Measurements from ENCODE around the gene PSMC3IP. TPM values are rescaled to one million over a fixed set of nuclear protein-coding genes. Genes with fewer than 3 reads are reported as not detected.
A peak's percentile ranks its signal among the peaks of the same experiment; 100 is the strongest.

The PSMC3IP gene
- total and polyA plus RNA-seq, 2 of the 4 experiments (the other 2 are of a cell fraction) = 5.6 to 9.8 TPM

DNA sequence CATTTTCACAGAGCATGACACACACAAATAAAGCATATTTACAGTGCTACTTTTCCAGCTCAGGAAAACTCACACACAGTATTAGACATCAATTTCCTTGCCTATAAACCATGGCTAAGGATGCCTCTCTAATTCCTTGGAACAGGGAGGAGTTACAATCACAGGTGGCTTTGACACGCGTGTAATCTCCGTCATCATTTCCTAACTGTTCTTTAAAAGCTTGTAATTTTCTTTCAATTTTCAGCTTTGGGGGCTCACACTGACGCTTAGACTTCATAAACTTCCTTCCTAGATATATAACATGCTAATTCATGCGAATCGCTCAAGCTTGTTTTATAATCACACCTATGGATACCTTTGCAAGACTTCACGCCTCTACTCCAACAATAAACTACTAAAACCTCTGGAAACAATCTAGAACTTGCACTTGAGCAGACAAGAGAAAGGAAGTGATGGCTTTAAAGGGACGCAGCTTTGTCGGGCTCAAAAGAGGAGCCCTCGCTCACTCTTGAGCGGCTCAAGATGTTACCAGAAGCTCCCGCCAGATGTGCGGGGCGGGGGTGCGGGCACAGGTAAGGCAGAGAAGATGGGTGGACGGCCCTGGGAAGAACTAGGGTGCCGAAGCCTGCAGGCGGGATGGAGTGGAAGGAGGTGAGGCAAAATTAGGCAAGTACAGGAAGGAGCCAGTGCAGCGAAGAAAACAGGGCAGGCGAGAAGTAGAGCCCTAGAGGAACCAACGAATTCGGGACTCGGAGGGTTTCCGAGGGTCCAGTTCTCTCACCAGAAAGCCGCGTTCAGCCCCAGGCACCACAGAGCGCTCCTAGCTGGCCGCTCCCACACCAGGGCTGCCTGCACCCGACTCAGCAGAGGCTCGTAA, 31.0 kb upstream of the PSMC3IP start:
- peak overlapping the region; percentile 96 for H3K4me2 ChIP-seq (ENCODE audit: low read depth, low read length)
- H2BK15ac ChIP-seq (ENCODE audit: low read depth, low read length) = no peak overlapping the region
- peak overlapping the region; percentile 87 for H3K9ac ChIP-seq (ENCODE audit: low read depth, low read length)
- in situ Hi-C loops (cut with MboI; ENCODE audit: low sequenced_read_pairs) (no loop called here), intact Hi-C loops (cut with micrococcal nuclease) (loop anchor here (2.0 to 5.0 kb wide), 3 partner anchors 32 to 70 kb away; partner anchors contain the start of genes PSMC3IP and TUBG2), dilution Hi-C loops (cut with HindIII; ENCODE audit: low sequenced_read_pairs, unreplicated experiment) (no loop called here)
- peak overlapping the region; percentile 55 for H3K56ac ChIP-seq (ENCODE audit: extremely low read depth, insufficient read depth, low read length)
- POLR2A ChIA-PET (ENCODE audit: unreplicated experiment) = interaction anchor here (1.0 kb wide), 3 partner anchors 10 to 752 kb away, joined by 3 to 4 read pairs (median 3); no protein-coding TSS in a partner anchor
- peaks cover 15 to 64% of the 10 kb centered on the region in 2 experiments for H3K79me1 ChIP-seq (ENCODE audit: low read depth in 1 of 2, low read length in 2 of 2)
- 3% methylated on average over 19 of the region's 30 CpGs; no CpG with 5 or more reads in 1 of the 2 experiments for WGBS, 2 experiments (ENCODE audit: extremely low coverage in 2 of 2, insufficient read length in 1 of 2)
- peaks cover 3% of the 10 kb centered on the region for H3K4me1 ChIP-seq (ENCODE audit: control insufficient read depth, insufficient read depth, low read length)
- TSS peak; percentile 26 for BruUV-seq (replicated peaks)
- CTCF ChIA-PET = interaction anchor here (0.6 to 1.4 kb wide), 3 partner anchors 28 to 71 kb away, joined by 3 to 4 read pairs (median 3); no protein-coding TSS in a partner anchor
- H3K9me3 ChIP-seq (ENCODE audit: control insufficient read depth, insufficient read depth, low read length) = no peaks in the 10 kb centered on the region
- ATAC-seq (ENCODE audit: low read depth) (peak; percentile 54), DNase-seq (no peak)
- H2AK5ac ChIP-seq (ENCODE audit: low read depth, low read length) = peak overlapping the region; percentile 67; the same call in 1 of the 2 replicates
- H2AFZ ChIP-seq (replicated peaks; ENCODE audit: low read length, poor library complexity) = peak overlapping the region; percentile 98
- H2BK5ac ChIP-seq (ENCODE audit: low read depth, low read length, poor library complexity, severe bottlenecking) = peak overlapping the region; percentile 75
- H3K4me3 ChIP-seq (ENCODE audit: insufficient read depth, low read depth, low read length) = peak overlapping the region; percentile 71
- peak overlapping the region in 1 of 2 experiments; percentile 68; a peak in 1 of 4 replicates for H4K8ac ChIP-seq (ENCODE audit: low read depth in 2 of 2, low read length in 2 of 2)
- peaks cover 45% of the 10 kb centered on the region for H4K20me1 ChIP-seq (ENCODE audit: insufficient read depth, low read length)
- peak overlapping the region; percentile 73 for H3K23ac ChIP-seq (ENCODE audit: low read depth, low read length)
- TF ChIP-seq RFX5 (IDR thresholded peaks at IDR 0.05; ENCODE audit: low read depth, low read length) = no peak
- no peak for TF ChIP-seq POLR2A (IDR thresholded peaks at IDR 0.05; ENCODE audit: low read depth, low read length)
- no peak for TF ChIP-seq MXI1 (IDR thresholded peaks at IDR 0.05; ENCODE audit: borderline replicate concordance, low read depth, low read length)
- TF ChIP-seq FOS (IDR thresholded peaks at IDR 0.05; ENCODE audit: low read depth, low read length) = no peak
- TF ChIP-seq, protein P1, sequence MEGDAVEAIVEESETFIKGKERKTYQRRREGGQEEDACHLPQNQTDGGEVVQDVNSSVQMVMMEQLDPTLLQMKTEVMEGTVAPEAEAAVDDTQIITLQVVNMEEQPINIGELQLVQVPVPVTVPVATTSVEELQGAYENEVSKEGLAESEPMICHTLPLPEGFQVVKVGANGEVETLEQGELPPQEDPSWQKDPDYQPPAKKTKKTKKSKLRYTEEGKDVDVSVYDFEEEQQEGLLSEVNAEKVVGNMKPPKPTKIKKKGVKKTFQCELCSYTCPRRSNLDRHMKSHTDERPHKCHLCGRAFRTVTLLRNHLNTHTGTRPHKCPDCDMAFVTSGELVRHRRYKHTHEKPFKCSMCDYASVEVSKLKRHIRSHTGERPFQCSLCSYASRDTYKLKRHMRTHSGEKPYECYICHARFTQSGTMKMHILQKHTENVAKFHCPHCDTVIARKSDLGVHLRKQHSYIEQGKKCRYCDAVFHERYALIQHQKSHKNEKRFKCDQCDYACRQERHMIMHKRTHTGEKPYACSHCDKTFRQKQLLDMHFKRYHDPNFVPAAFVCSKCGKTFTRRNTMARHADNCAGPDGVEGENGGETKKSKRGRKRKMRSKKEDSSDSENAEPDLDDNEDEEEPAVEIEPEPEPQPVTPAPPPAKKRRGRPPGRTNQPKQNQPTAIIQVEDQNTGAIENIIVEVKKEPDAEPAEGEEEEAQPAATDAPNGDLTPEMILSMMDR (conservative IDR thresholded peaks at IDR 0.05; ENCODE audit: low read depth, low read length) = no peak
- no peak for TF ChIP-seq CHD1 (IDR thresholded peaks at IDR 0.05; ENCODE audit: low read depth, low read length)
- no peak for TF ChIP-seq MAZ (IDR thresholded peaks at IDR 0.05; ENCODE audit: borderline replicate concordance, low read depth, low read length)
- no peak for TF ChIP-seq NFE2L2 (IDR thresholded peaks at IDR 0.05; ENCODE audit: low read depth, low read length)
- no peak for TF ChIP-seq RAD21 (IDR thresholded peaks at IDR 0.05; ENCODE audit: low read length)
- no peak for TF ChIP-seq BHLHE40 (IDR thresholded peaks at IDR 0.05; ENCODE audit: low read depth, low read length)
- TF ChIP-seq, protein P2, sequence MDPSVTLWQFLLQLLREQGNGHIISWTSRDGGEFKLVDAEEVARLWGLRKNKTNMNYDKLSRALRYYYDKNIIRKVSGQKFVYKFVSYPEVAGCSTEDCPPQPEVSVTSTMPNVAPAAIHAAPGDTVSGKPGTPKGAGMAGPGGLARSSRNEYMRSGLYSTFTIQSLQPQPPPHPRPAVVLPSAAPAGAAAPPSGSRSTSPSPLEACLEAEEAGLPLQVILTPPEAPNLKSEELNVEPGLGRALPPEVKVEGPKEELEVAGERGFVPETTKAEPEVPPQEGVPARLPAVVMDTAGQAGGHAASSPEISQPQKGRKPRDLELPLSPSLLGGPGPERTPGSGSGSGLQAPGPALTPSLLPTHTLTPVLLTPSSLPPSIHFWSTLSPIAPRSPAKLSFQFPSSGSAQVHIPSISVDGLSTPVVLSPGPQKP (IDR thresholded peaks at IDR 0.05; ENCODE audit: borderline replicate concordance, low read depth, low read length) = no peak
- TF ChIP-seq MAFK (IDR thresholded peaks at IDR 0.05; ENCODE audit: low read depth, low read length) = no peak
- no peak overlapping the region for H2BK20ac ChIP-seq (ENCODE audit: low read depth, low read length)
- peak overlapping the region; percentile 7; the same call in 1 of the 2 replicates for H4K5ac ChIP-seq (ENCODE audit: low read depth, low read length)
- H3K4ac ChIP-seq (ENCODE audit: low read depth, low read length) = peak overlapping the region; percentile 82
- peak overlapping the region; percentile 96 for H3K14ac ChIP-seq (replicated peaks; ENCODE audit: low read depth, low read length)
- H3K36me3 ChIP-seq (ENCODE audit: control insufficient read depth, insufficient read depth, low read length) = peaks cover 17% of the 10 kb centered on the region
- H4K91ac ChIP-seq (ENCODE audit: insufficient read depth, low read depth, low read length) = peak overlapping the region; percentile 52; the same call in 1 of the 2 replicates
- peak overlapping the region; percentile 65 for H3K27ac ChIP-seq (ENCODE audit: insufficient read depth, low read length)
- no peak overlapping the region for H3K18ac ChIP-seq (ENCODE audit: low read depth, low read length)
- no peak overlapping the region for H2BK120ac ChIP-seq (ENCODE audit: low read depth, low read length)
- H3K9me1 ChIP-seq (ENCODE audit: insufficient read depth, low read length) = peaks cover 7% of the 10 kb centered on the region
- H2AK9ac ChIP-seq (replicated peaks; ENCODE audit: low read depth, low read length, poor library complexity) = peak overlapping the region; percentile 94
- H3K27me3 ChIP-seq (ENCODE audit: control insufficient read depth, insufficient read depth, low read length) = no peaks in the 10 kb centered on the region
